IMR-90 (cell line): Measurements from ENCODE around the gene NIPAL3. TPM values are rescaled to one million over a fixed set of nuclear protein-coding genes. Genes with fewer than 3 reads are reported as not detected.

Experiments used
- ATAC-seq: fragments of 200-7000 bp; cut with Tn5 transposase; 2 replicates; pipeline ENCODE4 v1.9.1; 2020; ENCODE audit warnings: low read depth, mild to moderate bottlenecking, moderate library complexity
- BruUV-seq: library from RNA; stranded (reverse); fragments of 400-500 nt; replicated peaks from 2 replicates; lab custom pipeline; 2021; lab: Mats Ljungman, UMichigan
- CTCF ChIA-PET: fragments of 300-600 bp; formaldehyde crosslinking; extraction: SDS; loops from one replicate; lab custom pipeline; 2021; ENCODE audit warnings: antibody characterized with exemption; lab: Yijun Ruan, JAX
- POLR2A ChIA-PET: fragments of 300-600 bp; sonication (Branson Sonifier 250); formaldehyde crosslinking; loops from one replicate; lab custom pipeline; 2022; ENCODE audit warnings: antibody characterized with exemption; ENCODE audit not compliant: unreplicated experiment; lab: Charles Lee
- DNase-seq: peaks from one replicate; pipeline ENCODE4 v3.0.0; 2013
- H2AFZ ChIP-seq: replicated peaks from 2 replicates; pipeline ENCODE3; 2013; ENCODE audit warnings: low read length, mild to moderate bottlenecking; ENCODE audit not compliant: poor library complexity
- H2AK5ac ChIP-seq: 2 replicates; pipeline ENCODE4 v1.6.1; 2013; ENCODE audit warnings: low read depth, low read length, inconsistent platforms
- H2AK9ac ChIP-seq: replicated peaks from 2 replicates; pipeline ENCODE3; 2013; ENCODE audit warnings: mild to moderate bottlenecking, low read depth, low read length, moderate library complexity; ENCODE audit not compliant: poor library complexity
- H2BK120ac ChIP-seq: 2 replicates; pipeline ENCODE4 v1.6.1; 2013; ENCODE audit warnings: low read depth, low read length, inconsistent platforms
- H2BK15ac ChIP-seq: 3 replicates; pipeline ENCODE4 v1.6.1; 2013; ENCODE audit warnings: low read depth, low read length, inconsistent platforms
- H2BK20ac ChIP-seq: 2 replicates; pipeline ENCODE4 v1.6.1; 2013; ENCODE audit warnings: low read depth, mild to moderate bottlenecking, inconsistent platforms, low read length, moderate library complexity
- H2BK5ac ChIP-seq: 2 replicates; pipeline ENCODE4 v1.6.1; 2013; ENCODE audit warnings: mild to moderate bottlenecking, low read depth, low read length, inconsistent platforms; ENCODE audit not compliant: poor library complexity, severe bottlenecking
- H3K14ac ChIP-seq: replicated peaks from 2 replicates; pipeline ENCODE4 v1.6.1; 2013; ENCODE audit warnings: low read depth, low read length, inconsistent platforms
- H3K18ac ChIP-seq: 2 replicates; pipeline ENCODE4 v1.6.1; 2013; ENCODE audit warnings: low read depth, low read length, control low read depth
- H3K23ac ChIP-seq: 2 replicates; pipeline ENCODE4 v1.6.1; 2013; ENCODE audit warnings: low read depth, low read length, inconsistent platforms
- H3K27ac ChIP-seq: 2 replicates; pipeline ENCODE4 v1.5.1; 2013; ENCODE audit warnings: mild to moderate bottlenecking, control low read depth, low read length; ENCODE audit not compliant: insufficient read depth
- H3K27me3 ChIP-seq: 2 replicates; pipeline ENCODE4 v1.6.1; 2013; ENCODE audit warnings: low read length; ENCODE audit not compliant: control insufficient read depth, insufficient read depth
- H3K36me3 ChIP-seq: 2 replicates; pipeline ENCODE4 v1.6.1; 2013; ENCODE audit warnings: low read length, mixed read lengths; ENCODE audit not compliant: control insufficient read depth, insufficient read depth
- H3K4ac ChIP-seq: 2 replicates; pipeline ENCODE4 v1.6.1; 2013; ENCODE audit warnings: low read depth, low read length, inconsistent platforms
- H3K4me1 ChIP-seq: 2 replicates; pipeline ENCODE4 v1.6.1; 2013; ENCODE audit warnings: low read length, mixed read lengths; ENCODE audit not compliant: control insufficient read depth, insufficient read depth
- H3K4me2 ChIP-seq: 2 replicates; pipeline ENCODE4 v1.6.1; 2013; ENCODE audit warnings: low read depth, mild to moderate bottlenecking, control low read depth, low read length, moderate library complexity
- H3K4me3 ChIP-seq: 2 replicates; pipeline ENCODE4 v1.5.1; 2013; ENCODE audit warnings: low read depth, mild to moderate bottlenecking, control low read depth, low read length, moderate library complexity; ENCODE audit not compliant: insufficient read depth
- H3K56ac ChIP-seq: 2 replicates; pipeline ENCODE4 v1.6.1; 2013; ENCODE audit warnings: low read length, inconsistent platforms; ENCODE audit not compliant: insufficient read depth; ENCODE audit errors: extremely low read depth
- H3K79me1 ChIP-seq, 2 experiments: 2 replicates each; pipeline ENCODE4 v1.6.1; 2013; ENCODE audit warnings: low read length in 2 of 2, inconsistent platforms in 1 of 2, low read depth in 1 of 2
- H3K9ac ChIP-seq: 2 replicates; pipeline ENCODE4 v1.6.1; 2013; ENCODE audit warnings: low read depth, low read length, control low read depth
- H3K9me1 ChIP-seq: 2 replicates; pipeline ENCODE4 v1.6.1; 2013; ENCODE audit warnings: low read length, inconsistent platforms; ENCODE audit not compliant: insufficient read depth
- H3K9me3 ChIP-seq: 2 replicates; pipeline ENCODE4 v1.6.1; 2013; ENCODE audit warnings: low read length; ENCODE audit not compliant: control insufficient read depth, insufficient read depth
- H4K20me1 ChIP-seq: 2 replicates; pipeline ENCODE4 v1.6.1; 2013; ENCODE audit warnings: low read length, inconsistent platforms; ENCODE audit not compliant: insufficient read depth
- H4K5ac ChIP-seq: 2 replicates; pipeline ENCODE4 v1.6.1; 2013; ENCODE audit warnings: mild to moderate bottlenecking, low read depth, low read length, control low read depth
- H4K8ac ChIP-seq, 2 experiments: 2 replicates each; pipeline ENCODE4 v1.6.1; 2013; ENCODE audit warnings: low read depth in 2 of 2, low read length in 2 of 2, control low read depth in 1 of 2, inconsistent platforms in 1 of 2
- H4K91ac ChIP-seq: 2 replicates; pipeline ENCODE4 v1.6.1; 2013; ENCODE audit warnings: low read depth, low read length, inconsistent platforms; ENCODE audit not compliant: insufficient read depth
- CEBPB ChIP-seq: IDR thresholded peaks from 2 replicates; pipeline ENCODE4 v1.6.1; 2012; ENCODE audit warnings: low read depth, low read length, improper control_type of control experiment
- CHD1 ChIP-seq: IDR thresholded peaks from 2 replicates; pipeline ENCODE4 v1.6.1; 2012; ENCODE audit warnings: low read depth, low read length, improper control_type of control experiment
- FOS ChIP-seq: fragments of 150-350 bp; IDR thresholded peaks from 2 replicates; pipeline ENCODE4 v1.6.1; 2016; ENCODE audit warnings: low read depth, low read length
- MAFK ChIP-seq: IDR thresholded peaks from 2 replicates; pipeline ENCODE4 v1.6.1; 2012; ENCODE audit warnings: low read depth, low read length, improper control_type of control experiment
- MXI1 ChIP-seq: IDR thresholded peaks from 2 replicates; pipeline ENCODE4 v1.6.1; 2012; ENCODE audit warnings: low read depth, mild to moderate bottlenecking, low read length, moderate library complexity, borderline replicate concordance
- RCOR1 ChIP-seq: IDR thresholded peaks from 2 replicates; pipeline ENCODE4 v1.6.1; 2012; ENCODE audit warnings: mild to moderate bottlenecking, low read length, improper control_type of control experiment; ENCODE audit not compliant: insufficient replicate concordance
- SMC3 ChIP-seq: fragments of 150-350 bp; IDR thresholded peaks from 2 replicates; pipeline ENCODE4 v1.6.1; 2016; ENCODE audit warnings: low read depth, mild to moderate bottlenecking, antibody characterized with exemption, low read length, moderate library complexity
- WGBS, 2 experiments: methylation state at CpG; one replicate each; pipeline versions ENCODE4 v1.1.5 to v1.1.7; 2013; ENCODE audit warnings: missing lambda C conversion rate in 2 of 2; ENCODE audit not compliant: insufficient read length in 1 of 2; ENCODE audit errors: extremely low coverage in 2 of 2; 5-methylcytosine and 5-hydroxymethylcytosine counted together
- dilution Hi-C: fragments of 300-500 bp; cut with HindIII; formaldehyde crosslinking; loops from one replicate; pipeline ENCODE4 v1.14.3; 2018; ENCODE audit warnings: low sequenced_read_pairs; ENCODE audit not compliant: unreplicated experiment
- in situ Hi-C: fragments of 300-500 bp; cut with MboI; formaldehyde crosslinking; loops from 3 replicates; pipeline ENCODE4 v1.14.3; 2019; ENCODE audit warnings: low sequenced_read_pairs, inconsistent platforms, mixed read lengths
- intact Hi-C: fragments of 100-400 bp; cut with micrococcal nuclease; formaldehyde crosslinking; loops from 2 replicates; pipeline ENCODE4 v1.10.0; 2022
- polyA plus RNA-seq, 3 experiments: library from polyadenylated mRNA; depleted of rRNA; stranded (reverse); fragments of >200 nt; gene quantifications; 2 replicates each; pipeline ENCODE4 v1.2.3, GENCODE V29; 2012; ENCODE audit warnings: low replicate concordance in 1 of 3
- total RNA-seq: library from RNA; depleted of rRNA; stranded (reverse); fragments of >200 nt; gene quantifications from 2 replicates; pipeline ENCODE4 v1.2.3, GENCODE V29; 2012

NIPAL3 gene
- total and polyA plus RNA-seq, 2 of the 4 experiments (the other 2 are of a cell fraction), result 55.0 to 123 TPM

GRCh38 chr1:24470592-24470991, 55.0 kb downstream of the NIPAL3 start:
- no peak overlapping the region for H4K5ac ChIP-seq
- DNase-seq (no peak), ATAC-seq (no peak)
- no peak overlapping the region for H2BK120ac ChIP-seq
- no TSS peak for BruUV-seq
- no peak overlapping the region for H2BK15ac ChIP-seq
- H3K79me1 ChIP-seq, result 0 out of 4 replicates have a peak, but pooled peaks cover 0 to 3% of the 10 kb centered on the region in 2 experiments
- no peak overlapping the region for H3K27ac ChIP-seq
- no peak overlapping the region for H3K4me3 ChIP-seq
- H3K56ac ChIP-seq, result no peak overlapping the region
- dilution Hi-C loops, result no loop called here
- no peak overlapping the region for H2AK9ac ChIP-seq
- ChIA-PET CTCF (no interaction called here), POLR2A (no interaction called here)
- no peaks in the 10 kb centered on the region for H3K4me1 ChIP-seq
- H2AFZ ChIP-seq, result no peak overlapping the region
- no peak overlapping the region for H2AK5ac ChIP-seq
- no peak overlapping the region for H3K23ac ChIP-seq
- no peak overlapping the region for H2BK20ac ChIP-seq
- peaks cover 12% of the 10 kb centered on the region; the same call in 1 of the 2 replicates for H3K36me3 ChIP-seq
- H3K4ac ChIP-seq, result no peak overlapping the region
- no peaks in the 10 kb centered on the region for H3K9me3 ChIP-seq
- in situ Hi-C loops, result no loop called here
- no peak overlapping the region for H3K18ac ChIP-seq
- no peaks in the 10 kb centered on the region for H3K27me3 ChIP-seq
- no peaks in the 10 kb centered on the region for H4K20me1 ChIP-seq
- peaks cover 14% of the 10 kb centered on the region for H3K9me1 ChIP-seq
- TF ChIP-seq MAFK (no peak), CEBPB (no peak), FOS (no peak), RCOR1 (no peak), MXI1 (no peak), CHD1 (no peak), SMC3 (no peak)
- H3K9ac ChIP-seq, result no peak overlapping the region
- no CpG with 5 or more reads among the region's 2 CpGs for WGBS, 2 experiments
- H2BK5ac ChIP-seq, result no peak overlapping the region
- H4K91ac ChIP-seq, result no peak overlapping the region
- no peak overlapping the region for H3K14ac ChIP-seq
- no peak overlapping the region for H3K4me2 ChIP-seq
- no peak overlapping the region for H4K8ac ChIP-seq
- intact Hi-C loops, result no loop called here
